Omental fat pad (tissue), 4 donors: ENCODE measurements around the gene FSCN2. TPM values are rescaled to one million over a fixed set of nuclear protein-coding genes. Genes with fewer than 3 reads are reported as not detected.
"Not testable (repeated sequence)": the region's sequence is repeated elsewhere in the genome, so short reads cannot be mapped to it uniquely, and the experiment has no call there.

Source experiments
- ATAC-seq: fragments of 150-250 bp; one replicate; pipeline ENCODE4 v1.9.1; 2016; ENCODE audit warnings: mild to moderate bottlenecking, moderate library complexity; ENCODE audit not compliant: low FRiP score
- DNase-seq: peaks from one replicate; pipeline ENCODE4 v3.0.0-alpha.2; 2019; ENCODE audit warnings: low spot score
- total RNA-seq, 4 donors: library from RNA; depleted of rRNA; stranded (reverse); fragments of >200 nt; gene quantifications; one replicate each; pipeline ENCODE4 v1.1.0, GENCODE V29; 2016
- TF ChIP-seq, protein P1 (sequence below), 3 donors: fragments of 450-650 bp; IDR thresholded peaks; one replicate each; pipeline ENCODE4 v1.5.1; 2016 to 2017; ENCODE audit warnings: antibody characterized with exemption in 3 of 3, mild to moderate bottlenecking in 3 of 3, moderate library complexity in 2 of 3

FSCN2 gene
- total RNA-seq, 4 donors from 2014 or later, result 0.31 to 0.95 (median 0.36) TPM; not detected in 1

- TF ChIP-seq, protein P1, sequence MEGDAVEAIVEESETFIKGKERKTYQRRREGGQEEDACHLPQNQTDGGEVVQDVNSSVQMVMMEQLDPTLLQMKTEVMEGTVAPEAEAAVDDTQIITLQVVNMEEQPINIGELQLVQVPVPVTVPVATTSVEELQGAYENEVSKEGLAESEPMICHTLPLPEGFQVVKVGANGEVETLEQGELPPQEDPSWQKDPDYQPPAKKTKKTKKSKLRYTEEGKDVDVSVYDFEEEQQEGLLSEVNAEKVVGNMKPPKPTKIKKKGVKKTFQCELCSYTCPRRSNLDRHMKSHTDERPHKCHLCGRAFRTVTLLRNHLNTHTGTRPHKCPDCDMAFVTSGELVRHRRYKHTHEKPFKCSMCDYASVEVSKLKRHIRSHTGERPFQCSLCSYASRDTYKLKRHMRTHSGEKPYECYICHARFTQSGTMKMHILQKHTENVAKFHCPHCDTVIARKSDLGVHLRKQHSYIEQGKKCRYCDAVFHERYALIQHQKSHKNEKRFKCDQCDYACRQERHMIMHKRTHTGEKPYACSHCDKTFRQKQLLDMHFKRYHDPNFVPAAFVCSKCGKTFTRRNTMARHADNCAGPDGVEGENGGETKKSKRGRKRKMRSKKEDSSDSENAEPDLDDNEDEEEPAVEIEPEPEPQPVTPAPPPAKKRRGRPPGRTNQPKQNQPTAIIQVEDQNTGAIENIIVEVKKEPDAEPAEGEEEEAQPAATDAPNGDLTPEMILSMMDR (IDR thresholded peaks at IDR 0.05), result no peak
- ATAC-seq, result no peak
- DNase-seq, result no peak
Observed at GRCh38 chr17:81529437-81529803, 1.2 kb downstream of the FSCN2 start.

DNA sequence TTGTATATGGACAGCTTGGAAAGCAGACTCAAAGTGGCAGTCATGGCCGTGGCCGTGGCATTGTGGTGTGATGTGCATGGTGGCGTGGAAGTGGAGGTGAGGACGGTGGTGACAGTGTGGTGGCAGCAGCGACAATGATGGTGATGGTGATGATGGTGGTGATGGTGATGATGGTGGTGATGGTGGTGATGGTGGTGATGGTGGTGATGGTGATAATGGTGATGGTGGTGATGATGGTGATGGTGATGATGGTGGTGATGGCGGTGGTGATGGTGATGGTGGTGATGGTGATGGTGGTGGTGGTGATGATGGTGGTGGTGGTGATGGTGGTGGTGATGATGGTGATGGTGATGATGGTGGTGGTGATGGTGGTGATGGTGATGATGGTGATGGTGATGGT lies 2.8 kb downstream of the FSCN2 start:
- DNase-seq, ATAC-seq: not testable (repeated sequence)

DNA sequence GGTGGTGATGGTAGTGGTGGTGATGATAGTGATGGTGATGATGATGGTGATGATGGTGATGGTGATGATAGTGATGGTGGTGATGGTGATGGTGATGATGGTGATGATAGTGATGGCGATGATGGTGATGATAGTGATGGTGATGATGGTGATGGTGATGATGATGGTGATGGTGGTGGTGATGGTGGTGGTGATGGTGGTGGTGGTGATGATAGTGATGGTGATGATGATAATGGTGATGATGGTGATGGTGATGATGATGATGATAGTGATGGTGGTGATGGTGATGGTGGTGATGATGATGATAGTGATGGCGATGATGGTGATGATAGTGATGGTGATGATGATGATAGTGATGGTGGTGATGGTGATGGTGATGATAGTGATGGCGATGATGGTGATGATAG lies 3.8 kb downstream of the FSCN2 start:
- ATAC-seq, DNase-seq: not testable (repeated sequence)

- no peak for ATAC-seq
- DNase-seq, result no peak
- TF ChIP-seq, protein P1 (IDR thresholded peaks at IDR 0.05), result no peak
Observed at GRCh38 chr17:81532490-81533287, 4.5 kb downstream of the FSCN2 start.

GRCh38 chr17:81533339-81534141 lies 5.4 kb downstream of the FSCN2 start:
- no peak for ATAC-seq
- TF ChIP-seq, protein P1 (IDR thresholded peaks at IDR 0.05), result no peak
- no peak for DNase-seq

- DNase-seq (no peak), ATAC-seq (no peak)
- TF ChIP-seq, protein P1 (IDR thresholded peaks at IDR 0.05), result no peak
Observed at GRCh38 chr17:81534157-81535006, 6.2 kb downstream of the FSCN2 start.

DNA sequence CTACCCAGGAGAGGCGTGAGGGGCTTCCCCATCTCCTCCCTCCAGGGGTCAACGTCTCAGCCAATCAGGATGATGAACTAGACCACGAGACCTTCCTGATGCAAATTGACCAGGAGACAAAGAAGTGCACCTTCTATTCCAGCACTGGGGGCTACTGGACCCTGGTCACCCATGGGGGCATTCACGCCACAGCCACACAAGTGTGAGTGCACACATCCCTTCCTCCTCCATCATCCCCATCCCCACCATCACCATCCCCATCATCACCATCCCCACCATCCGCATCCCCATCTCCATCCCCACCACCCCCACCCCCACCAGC lies 6.8 kb downstream of the FSCN2 start:
- ATAC-seq (no peak), DNase-seq (no peak)
- TF ChIP-seq, protein P1 (IDR thresholded peaks at IDR 0.05), result no peak
